Activated T-cell treated with anti-CD3 and anti-CD28 coated beads for 1 hour (primary cell): ENCODE measurements around the gene CMTM6.
"Not testable (repeated sequence)": the region's sequence is repeated elsewhere in the genome, so short reads cannot be mapped to it uniquely, and the experiment has no call there.

Experiments
- DNase-seq: peaks from one replicate; pipeline ENCODE4 v3.0.0-alpha.2; 2020; ENCODE audit warnings: low read depth

The CMTM6 gene

GRCh38 chr3:32502118-32502945, at the start of gene CMTM6:
Gene CMTM6 (minus strand): TSS chr3:32502852. CDS start chr3:32502745, 107 bp downstream.
- peak; percentile 64 for DNase-seq

GRCh38 chr3:32552013-32552412, 49.4 kb upstream of the CMTM6 start:
- DNase-seq, result no peak

- DNase-seq, result no peak
Observed at GRCh38 chr3:32551496-32551895, 48.8 kb upstream of the CMTM6 start.

- no peak for DNase-seq
Observed at GRCh38 chr3:32551087-32551486, 48.4 kb upstream of the CMTM6 start.

GRCh38 chr3:32545305-32545704, 42.7 kb upstream of the CMTM6 start:
- no peak for DNase-seq

- no peak for DNase-seq
Observed at GRCh38 chr3:32544894-32545293, 42.2 kb upstream of the CMTM6 start.

- DNase-seq, result no peak
Observed at GRCh38 chr3:32542807-32543206, 40.2 kb upstream of the CMTM6 start.

- DNase-seq, result no peak
Observed at GRCh38 chr3:32540899-32541298, 38.2 kb upstream of the CMTM6 start.

GRCh38 chr3:32532434-32532833, 29.8 kb upstream of the CMTM6 start:
- no peak for DNase-seq

GRCh38 chr3:32531010-32531647, 28.5 kb upstream of the CMTM6 start:
- no peak for DNase-seq

- no peak for DNase-seq
Observed at GRCh38 chr3:32525720-32526119, 23.1 kb upstream of the CMTM6 start.

- no peak for DNase-seq
Observed at GRCh38 chr3:32522682-32523081, 20.0 kb upstream of the CMTM6 start.

GRCh38 chr3:32518921-32519320, 16.3 kb upstream of the CMTM6 start:
- DNase-seq, result not testable (repeated sequence)

GRCh38 chr3:32516751-32517150, 14.1 kb upstream of the CMTM6 start:
- DNase-seq, result not testable (repeated sequence)

GRCh38 chr3:32511005-32511404, 8.4 kb upstream of the CMTM6 start:
- no peak for DNase-seq

GRCh38 chr3:32510075-32510724, 7.5 kb upstream of the CMTM6 start:
- DNase-seq, result peak; percentile 42

- DNase-seq, result no peak
Observed at GRCh38 chr3:32508711-32509110, 6.1 kb upstream of the CMTM6 start.

- DNase-seq, result no peak
Observed at GRCh38 chr3:32506466-32506865, 3.8 kb upstream of the CMTM6 start.

- no peak for DNase-seq
Observed at GRCh38 chr3:32502946-32503286, 264 bp upstream of the CMTM6 start.

- no peak for DNase-seq
Observed at GRCh38 chr3:32501783-32502117, 902 bp downstream of the CMTM6 start.

GRCh38 chr3:32500880-32501782, 1.5 kb downstream of the CMTM6 start:
- no peak for DNase-seq

- no peak for DNase-seq
Observed at GRCh38 chr3:32500231-32500630, 2.4 kb downstream of the CMTM6 start.
